ENCODE measurements around the gene NATD1. TPM values are rescaled to one million over a fixed set of nuclear protein-coding genes. Genes with fewer than 3 reads are reported as not detected.

NATD1 gene
- total RNA-seq, 1 experiment from 2014 or later = 7.3 TPM

- no peak for TF ChIP-seq CTCF (conservative IDR thresholded peaks at IDR 0.05)
- Histone ChIP-seq H3K79me1 (ENCODE audit: insufficient read depth, low read depth, low read length, poor library complexity, severe bottlenecking) (peaks cover 4% of the 10 kb centered on the region), H2BK12ac (ENCODE audit: insufficient read length, low read depth, low read length) (no peak overlapping the region), H3K23ac (ENCODE audit: insufficient read length, low read depth, low read length) (no peak overlapping the region), H4K91ac (ENCODE audit: insufficient read length, low read depth, low read length) (no peak overlapping the region), H3K18ac (ENCODE audit: insufficient read length, low read depth, low read length) (no peak overlapping the region), H3K56ac (ENCODE audit: insufficient read length, low read depth, low read length) (no peak overlapping the region), H4K5ac (ENCODE audit: insufficient read length, low read depth, low read length) (no peak overlapping the region), H3K9me3 (ENCODE audit: control insufficient read depth, low read depth, low read length) (no peaks in the 10 kb centered on the region), H3K4me1 (ENCODE audit: insufficient read depth, low read length) (peaks cover 2% of the 10 kb centered on the region; the same call in 1 of the 2 replicates), H3K27ac (ENCODE audit: insufficient read length, low read depth, low read length) (no peak overlapping the region), H3K27me3 (ENCODE audit: insufficient read depth, low read length) (no peaks in the 10 kb centered on the region), H2BK5ac (ENCODE audit: insufficient read length, low read length) (no peak overlapping the region), H2BK20ac (ENCODE audit: low read depth, low read length, poor library complexity, severe bottlenecking) (no peak overlapping the region), H4K8ac (replicated peaks; ENCODE audit: insufficient read length, low read depth, low read length) (no peak overlapping the region), H3K9ac (ENCODE audit: extremely low read depth, insufficient read length, low read length) (no peak overlapping the region), H3K79me2 (ENCODE audit: insufficient read depth, low read length) (peaks cover 56% of the 10 kb centered on the region), H2AK5ac (ENCODE audit: insufficient read length, low read length) (no peak overlapping the region), H4K20me1 (ENCODE audit: control insufficient read depth, insufficient read depth, insufficient read length) (peaks cover 3% of the 10 kb centered on the region), H3K14ac (ENCODE audit: insufficient read depth, low read length) (no peak overlapping the region), H2BK120ac (ENCODE audit: low read depth, low read length, poor library complexity, severe bottlenecking) (no peak overlapping the region), H3K4ac (ENCODE audit: low read depth, low read length) (no peak overlapping the region), H3K23me2 (ENCODE audit: insufficient read length, low read depth, low read length, poor library complexity, severe bottlenecking) (peaks cover 17% of the 10 kb centered on the region), H3T11ph (ENCODE audit: low read length) (no peak overlapping the region), H3K4me2 (ENCODE audit: insufficient read depth, insufficient read length, low read length) (peak overlapping the region; percentile 97), H2AFZ (ENCODE audit: low read length) (no peak overlapping the region), H2BK15ac (ENCODE audit: low read depth, low read length) (no peak overlapping the region)
- WGBS (ENCODE audit: extremely low coverage, insufficient read length, low lambda C conversion rate) = no CpG with 5 or more reads among the region's 9 CpGs
- Mint-ChIP-seq H3K9me3 (no peaks in the 10 kb centered on the region), H3K27ac (peak overlapping the region in 2 of 3 experiments; percentile 50 to 84; a peak in 2 of 7 replicates), H3K4me1 (peaks cover 35 to 40% of the 10 kb centered on the region in 2 experiments), H3K36me3 (ENCODE audit: insufficient read depth in 1 of 3, low read depth in 3 of 3) (peaks cover 9 to 25% (median 11%) of the 10 kb centered on the region in 3 experiments; a peak in 6 of 7 replicates), H3K4me3 (peak overlapping the region; percentile 93 to 97), H3K27me3 (ENCODE audit: low read depth) (no peaks in the 10 kb centered on the region; the same call in 1 of the 2 replicates)
- DNase-seq = no peak
These were observed 41.3 kb downstream of the NATD1 start for GRCh38 chr17:21211825-21212479.
